ENCODE results near the gene IGSF9. TPM values are rescaled to one million over a fixed set of nuclear protein-coding genes. Genes with fewer than 3 reads are reported as not detected.

IGSF9 gene
- total and polyA plus RNA-seq, 2 of the 4 experiments (the other 2 are of a cell fraction) = 0.05 TPM; not detected in 1

DNA sequence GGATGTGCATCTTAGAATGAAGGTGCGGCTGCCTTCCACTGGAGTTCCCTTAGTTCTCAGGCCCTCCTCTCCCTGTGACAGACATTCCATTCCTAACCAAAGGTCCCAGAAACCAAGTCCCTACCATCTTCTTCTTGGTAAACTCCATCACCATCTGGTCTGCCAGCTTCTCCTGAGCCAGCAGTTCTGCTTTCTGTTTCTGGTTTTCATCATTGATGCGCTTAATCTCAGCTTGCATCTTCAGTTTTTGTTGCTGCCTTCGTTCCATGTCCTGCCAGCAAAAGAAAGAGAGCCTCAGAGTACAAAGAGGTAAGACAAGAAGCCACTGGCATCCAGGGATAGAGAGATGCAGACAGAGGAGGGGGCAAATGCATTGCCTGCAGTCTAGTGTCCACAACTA, 65.0 kb downstream of the IGSF9 start (continued):
- TF ChIP-seq ELK1 (IDR thresholded peaks at IDR 0.05; ENCODE audit: borderline replicate concordance, low read depth, low read length) (no peak), MAFK (IDR thresholded peaks at IDR 0.05; ENCODE audit: low read depth, low read length) (no peak), USF2 (IDR thresholded peaks at IDR 0.05; ENCODE audit: low read depth, low read length) (no peak)

All from IMR-90 (cell line).